ENCODE measurements around the gene NWD2. TPM values are rescaled to one million over a fixed set of nuclear protein-coding genes. Genes with fewer than 3 reads are reported as not detected.
"Not testable (repeated sequence)": the region's sequence is repeated elsewhere in the genome, so short reads cannot be mapped to it uniquely, and the experiment has no call there.

Gene NWD2
- not detected in 2 replicates for polyA plus RNA-seq (2011; rRNA removed)
- polyA minus RNA-seq (2011; rRNA and poly(A)+ RNA removed), result not detected in 2 replicates

- CTCF ChIA-PET, result no interaction called here
- no peak for DNase-seq (ENCODE audit: low read depth)
Measured at GRCh38 chr4:37244583-37245390, at the start of gene NWD2. TSS of gene NWD2 (plus strand) at chr4:37244743. CDS start at chr4:37245068, 325 bp downstream.

GRCh38 chr4:37197899-37198298 is 46.6 kb upstream of the NWD2 start:
- POLR2A ChIA-PET, result no interaction called here
- Histone ChIP-seq H3K27me3 (ENCODE audit: control insufficient read depth, insufficient read depth, low read length) (no peaks in the 10 kb centered on the region), H3K36me3 (ENCODE audit: control insufficient read depth, insufficient read depth, low read length) (no peaks in the 10 kb centered on the region), H3K4me3 (ENCODE audit: low read depth, low read length) (no peak overlapping the region)
- no peak for DNase-seq (ENCODE audit: low read depth)
- TF ChIP-seq CTCF (IDR thresholded peaks at IDR 0.05; ENCODE audit: insufficient read depth, low read depth, low read length), result no peak
- CTCF ChIA-PET, result no interaction called here

More at GRCh38 chr4:37244583-37245390, at the start of gene NWD2:
- Histone ChIP-seq H3K36me3 (ENCODE audit: control insufficient read depth, insufficient read depth, low read length) (no peaks in the 10 kb centered on the region), H3K4me3 (ENCODE audit: low read depth, low read length) (no peak within 1 kb of the TSS), H3K27me3 (ENCODE audit: control insufficient read depth, insufficient read depth, low read length) (peaks cover 3% of the 10 kb centered on the region; the same call in 1 of the 2 replicates)
- TF ChIP-seq CTCF (IDR thresholded peaks at IDR 0.05; ENCODE audit: insufficient read depth, low read depth, low read length), result no peak
- POLR2A ChIA-PET, result no interaction called here

- CTCF ChIA-PET; POLR2A ChIA-PET; H3K36me3 ChIP-seq (ENCODE audit: control insufficient read depth, insufficient read depth, low read length); DNase-seq (ENCODE audit: low read depth); H3K4me3 ChIP-seq (ENCODE audit: low read depth, low read length); H3K27me3 ChIP-seq (ENCODE audit: control insufficient read depth, insufficient read depth, low read length): not testable (repeated sequence)
Measured at GRCh38 chr4:37204740-37205139, 39.8 kb upstream of the NWD2 start.

- POLR2A ChIA-PET, result no interaction called here
- no peak for TF ChIP-seq CTCF (IDR thresholded peaks at IDR 0.05; ENCODE audit: insufficient read depth, low read depth, low read length)
Measured at GRCh38 chr4:37216209-37216608, 28.3 kb upstream of the NWD2 start.

GRCh38 chr4:37219242-37219641 is 25.3 kb upstream of the NWD2 start:
- no peak overlapping the region for H3K4me3 ChIP-seq (ENCODE audit: low read depth, low read length)
- no peaks in the 10 kb centered on the region for H3K36me3 ChIP-seq (ENCODE audit: control insufficient read depth, insufficient read depth, low read length)
- POLR2A ChIA-PET, result no interaction called here
- no peak for DNase-seq (ENCODE audit: low read depth)
- CTCF ChIA-PET, result no interaction called here
- no peak for TF ChIP-seq CTCF (IDR thresholded peaks at IDR 0.05; ENCODE audit: insufficient read depth, low read depth, low read length)
- no peaks in the 10 kb centered on the region for H3K27me3 ChIP-seq (ENCODE audit: control insufficient read depth, insufficient read depth, low read length)

More at GRCh38 chr4:37216209-37216608, 28.3 kb upstream of the NWD2 start:
- no peak for DNase-seq (ENCODE audit: low read depth)
- CTCF ChIA-PET, result no interaction called here
- H3K36me3 ChIP-seq (ENCODE audit: control insufficient read depth, insufficient read depth, low read length), result no peaks in the 10 kb centered on the region
- H3K4me3 ChIP-seq (ENCODE audit: low read depth, low read length), result no peak overlapping the region
- no peaks in the 10 kb centered on the region for H3K27me3 ChIP-seq (ENCODE audit: control insufficient read depth, insufficient read depth, low read length)

- CTCF ChIA-PET, result no interaction called here
- no peak for DNase-seq (ENCODE audit: low read depth)
Measured at GRCh38 chr4:37219990-37220389, 24.6 kb upstream of the NWD2 start.

More at GRCh38 chr4:37219990-37220389, 24.6 kb upstream of the NWD2 start:
- H3K36me3 ChIP-seq (ENCODE audit: control insufficient read depth, insufficient read depth, low read length), result no peaks in the 10 kb centered on the region
- no peak overlapping the region for H3K4me3 ChIP-seq (ENCODE audit: low read depth, low read length)
- POLR2A ChIA-PET, result no interaction called here
- TF ChIP-seq CTCF (IDR thresholded peaks at IDR 0.05; ENCODE audit: insufficient read depth, low read depth, low read length), result no peak
- H3K27me3 ChIP-seq (ENCODE audit: control insufficient read depth, insufficient read depth, low read length), result no peaks in the 10 kb centered on the region
